Testis (tissue), 2 donors: ENCODE results near the gene ZNF333.

Experiments
- CTCF ChIP-seq, 3 experiments: fragments of 450-650 bp in 2 of 3; fragments of 200-600 bp in 1 of 3; sonication (generic) in 1 of 3; IDR thresholded peaks; one replicate each; pipeline ENCODE4 v1.5.1; 2016 to 2019; ENCODE audit warnings: antibody characterized with exemption in 3 of 3, mild to moderate bottlenecking in 2 of 3, moderate library complexity in 1 of 3
- POLR2A ChIP-seq: fragments of 450-650 bp; IDR thresholded peaks from one replicate; pipeline ENCODE4 v1.6.1; 2017; ENCODE audit warnings: antibody characterized with exemption, mild to moderate bottlenecking, moderate library complexity

- TF ChIP-seq CTCF (IDR thresholded peaks at IDR 0.05) (no peak), POLR2A (no peak)
Measured at GRCh38 chr19:14654786-14655560, 34.9 kb upstream of the ZNF333 start.
